ENCODE data around the gene IER5. TPM values are rescaled to one million over a fixed set of nuclear protein-coding genes. Genes with fewer than 3 reads are reported as not detected.
A peak's percentile ranks its signal among the peaks of the same experiment; 100 is the strongest.
"Not testable (repeated sequence)": the region's sequence is repeated elsewhere in the genome, so short reads cannot be mapped to it uniquely, and the experiment has no call there.

IER5 gene
- total RNA-seq, 2 experiments from 2014 or later = 16.3 to 24.3 TPM

DNA sequence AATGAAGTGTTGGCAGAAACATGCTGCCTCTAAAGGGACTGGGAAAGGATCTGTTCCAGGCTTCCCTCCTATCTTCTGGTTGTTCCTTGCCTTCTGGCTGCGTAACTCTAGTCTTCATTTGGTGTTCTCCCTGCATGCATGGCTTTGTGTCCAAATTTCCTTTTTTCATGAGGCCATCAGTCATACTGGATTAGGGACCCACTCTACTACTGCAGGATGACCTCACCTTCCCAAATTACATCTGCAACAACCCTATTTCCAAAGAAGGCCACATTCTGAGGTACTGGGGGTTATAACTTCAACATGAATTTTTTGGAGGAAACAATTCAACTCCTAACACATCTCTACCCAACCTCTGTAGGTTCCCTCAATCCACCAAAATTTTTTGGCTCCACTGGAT, 28.4 kb upstream of the IER5 start:
- Mint-ChIP-seq H3K27ac (no peak overlapping the region), H3K4me1 (peaks cover 21% of the 10 kb centered on the region), H3K36me3 (ENCODE audit: low read depth) (peaks cover 34% of the 10 kb centered on the region), H3K9me3 (ENCODE audit: low read depth) (peaks cover 12% of the 10 kb centered on the region), H3K27me3 (no peaks in the 10 kb centered on the region), H3K4me3 (no peak overlapping the region)
- intact Hi-C loops (cut with DNase I, micrococcal nuclease) = no loop called here
- ATAC-seq (no peak), DNase-seq (no peak)
- POLR2A ChIA-PET = no interaction called here
- CTCF ChIA-PET = no interaction called here

DNA sequence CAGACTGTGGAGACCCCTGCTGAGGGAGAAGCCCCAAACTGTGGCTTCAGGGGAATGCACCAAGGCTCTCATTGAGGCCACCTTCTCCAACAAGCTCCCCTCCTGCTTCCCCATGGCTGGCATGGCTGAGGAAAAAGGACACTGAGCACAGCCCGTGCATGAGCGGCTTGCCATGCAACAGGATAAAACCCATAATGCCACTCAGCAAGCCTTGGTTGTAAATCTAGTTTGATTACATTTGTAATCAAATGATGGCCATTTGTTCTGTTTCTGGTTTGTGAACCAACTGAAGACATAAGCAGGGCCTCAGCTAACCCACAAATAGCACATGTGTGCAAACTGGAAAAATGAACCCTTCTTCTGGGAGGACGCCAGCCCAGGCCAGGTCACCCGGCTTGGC, 27.6 kb upstream of the IER5 start:
- peaks cover 21% of the 10 kb centered on the region for H3K4me1 Mint-ChIP-seq
- DNase-seq; H3K27ac Mint-ChIP-seq; H3K27me3 Mint-ChIP-seq; CTCF ChIA-PET; intact Hi-C loops (cut with DNase I, micrococcal nuclease); H3K4me3 Mint-ChIP-seq; ATAC-seq: not testable (repeated sequence)
- peaks cover 26% of the 10 kb centered on the region for H3K36me3 Mint-ChIP-seq (ENCODE audit: low read depth)
- peaks cover 12% of the 10 kb centered on the region for H3K9me3 Mint-ChIP-seq (ENCODE audit: low read depth)
- POLR2A ChIA-PET = interaction anchor here (0.6 kb wide), 1 partner anchor 18 kb away, joined by 3 read pairs; no protein-coding TSS in a partner anchor

DNA sequence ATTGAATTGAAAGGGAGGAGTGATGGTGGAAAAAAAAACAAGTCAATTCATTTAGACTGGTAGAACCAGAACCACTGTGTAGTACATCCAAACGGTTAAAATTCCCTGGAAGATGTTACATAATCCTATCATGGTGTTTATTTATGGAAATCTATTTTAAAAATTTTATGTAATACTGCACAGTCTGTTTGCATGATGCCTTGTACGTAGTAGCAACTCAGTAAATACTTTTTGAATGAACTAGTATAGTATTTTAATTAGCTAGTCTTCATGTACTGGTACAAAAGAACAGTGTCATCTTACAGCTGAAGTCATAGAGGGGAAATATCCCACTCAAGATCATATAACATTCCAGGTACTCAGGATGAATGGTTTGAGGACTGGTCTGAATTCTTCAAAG, 27.0 kb upstream of the IER5 start:
- ChIA-PET CTCF (no interaction called here), POLR2A (interaction anchor here (0.6 kb wide), 1 partner anchor 19 kb away, joined by 3 read pairs; no protein-coding TSS in a partner anchor)
- Mint-ChIP-seq H3K36me3 (ENCODE audit: low read depth) (peaks cover 26% of the 10 kb centered on the region), H3K4me1 (peaks cover 21% of the 10 kb centered on the region), H3K27ac (no peak overlapping the region), H3K27me3 (no peaks in the 10 kb centered on the region), H3K4me3 (no peak overlapping the region), H3K9me3 (ENCODE audit: low read depth) (peaks cover 12% of the 10 kb centered on the region)
- ATAC-seq (no peak), DNase-seq (no peak)
- intact Hi-C loops (cut with DNase I, micrococcal nuclease) = no loop called here

DNA sequence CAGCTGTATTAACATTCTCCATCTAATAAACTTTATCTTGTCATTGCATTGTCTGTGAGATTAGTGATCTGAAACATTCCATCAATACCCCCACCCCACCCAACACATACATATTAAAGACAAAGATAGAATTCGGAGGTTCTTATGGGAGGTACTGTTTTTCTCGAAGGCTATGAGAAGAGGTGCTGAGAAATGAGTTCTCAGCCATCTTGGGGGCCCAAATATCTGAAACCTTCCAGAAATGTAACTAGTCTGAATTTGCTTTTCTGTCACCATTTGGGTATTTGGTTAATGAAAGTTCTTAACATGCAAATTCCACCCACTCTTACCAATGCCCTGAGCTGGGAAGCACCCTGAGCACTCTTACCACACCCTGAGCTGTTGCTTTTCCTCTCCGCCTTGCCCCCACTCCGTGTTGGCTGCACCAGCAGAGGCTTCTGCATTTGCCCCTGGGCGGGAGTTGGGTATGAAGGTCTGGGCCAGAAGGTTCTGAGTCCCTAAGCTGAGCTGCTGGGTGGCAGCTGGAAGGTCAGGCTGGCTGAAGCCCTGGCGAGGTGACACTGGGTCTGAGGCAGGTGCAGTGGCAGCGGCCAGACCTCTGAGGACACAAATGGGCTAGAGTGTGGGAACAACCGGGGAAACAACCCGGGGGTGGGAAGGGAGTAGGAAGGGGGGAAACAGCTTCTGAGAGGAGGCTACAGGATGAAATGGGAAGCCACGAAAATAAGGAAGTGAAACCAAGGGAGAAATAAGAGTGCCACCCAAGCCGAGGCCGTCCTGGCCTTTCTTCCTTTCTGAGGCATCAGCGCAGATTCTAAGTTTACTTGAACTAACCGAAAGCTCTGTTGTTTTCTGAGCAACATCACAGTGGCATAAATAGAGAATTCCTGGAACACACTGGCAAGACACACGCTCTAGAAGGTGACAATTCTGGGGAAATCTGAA, 26.3 kb upstream of the IER5 start:
- peak; percentile 43 for DNase-seq
- peak; percentile 64 for ATAC-seq
- peaks cover 25% of the 10 kb centered on the region for H3K36me3 Mint-ChIP-seq (ENCODE audit: low read depth)
- ChIA-PET POLR2A (interaction anchor here (0.6 to 1.5 kb wide), 2 partner anchors 28 to 41 kb away, joined by 3 to 9 read pairs; no protein-coding TSS in a partner anchor), CTCF (interaction anchor here (0.6 to 2.2 kb wide), 8 partner anchors 10 to 98 kb away, joined by 3 to 9 read pairs (median 4); no protein-coding TSS in a partner anchor)
- no peaks in the 10 kb centered on the region for H3K27me3 Mint-ChIP-seq
- intact Hi-C loops (cut with DNase I, micrococcal nuclease) = no loop called here
- H3K9me3 Mint-ChIP-seq (ENCODE audit: low read depth) = peaks cover 12% of the 10 kb centered on the region
- H3K4me3 Mint-ChIP-seq = peak overlapping the region; percentile 45
- peaks cover 21% of the 10 kb centered on the region for H3K4me1 Mint-ChIP-seq
- peak overlapping the region; percentile 85 for H3K27ac Mint-ChIP-seq

DNA sequence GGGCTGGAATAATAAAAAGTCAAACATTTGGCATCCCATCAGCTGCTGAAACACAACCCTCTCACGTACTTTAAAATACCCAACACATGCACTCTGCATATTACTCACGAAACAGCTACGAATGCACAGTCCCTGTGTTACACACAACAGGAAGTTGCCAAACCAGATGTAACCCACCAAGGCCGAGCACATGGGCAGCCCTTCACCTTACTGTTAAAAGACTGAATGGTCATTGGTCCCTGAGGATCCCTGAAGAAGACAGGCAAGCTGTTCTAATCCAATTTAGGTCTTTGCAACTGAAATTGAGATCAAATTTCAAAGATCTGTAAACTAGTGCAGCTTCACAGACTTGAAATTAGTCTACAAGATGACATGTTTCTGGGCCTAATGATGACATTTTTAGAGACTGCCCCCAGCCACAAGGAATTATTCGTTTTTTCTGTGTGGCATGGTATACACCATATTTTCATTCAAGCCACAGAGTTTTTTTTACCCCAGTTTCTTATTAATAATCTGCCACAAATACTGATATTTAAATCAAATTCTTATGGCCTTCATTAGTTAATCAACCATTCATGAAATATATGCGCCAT, 25.6 kb upstream of the IER5 start:
- H3K4me3 Mint-ChIP-seq = peak overlapping the region; percentile 45
- intact Hi-C loops (cut with DNase I, micrococcal nuclease) = no loop called here
- DNase-seq (peak; percentile 56), ATAC-seq (peak; percentile 93)
- peak overlapping the region; percentile 85 for H3K27ac Mint-ChIP-seq
- peaks cover 22% of the 10 kb centered on the region for H3K36me3 Mint-ChIP-seq (ENCODE audit: low read depth)
- no peaks in the 10 kb centered on the region for H3K27me3 Mint-ChIP-seq
- POLR2A ChIA-PET = interaction anchor here (1.5 kb wide), 1 partner anchor 27 kb away, joined by 9 read pairs; no protein-coding TSS in a partner anchor
- peaks cover 12% of the 10 kb centered on the region for H3K9me3 Mint-ChIP-seq (ENCODE audit: low read depth)
- H3K4me1 Mint-ChIP-seq = peaks cover 21% of the 10 kb centered on the region
- CTCF ChIA-PET = interaction anchor here (0.6 to 2.2 kb wide), 9 partner anchors 10 to 98 kb away, joined by 3 to 9 read pairs (median 4); no protein-coding TSS in a partner anchor

DNA sequence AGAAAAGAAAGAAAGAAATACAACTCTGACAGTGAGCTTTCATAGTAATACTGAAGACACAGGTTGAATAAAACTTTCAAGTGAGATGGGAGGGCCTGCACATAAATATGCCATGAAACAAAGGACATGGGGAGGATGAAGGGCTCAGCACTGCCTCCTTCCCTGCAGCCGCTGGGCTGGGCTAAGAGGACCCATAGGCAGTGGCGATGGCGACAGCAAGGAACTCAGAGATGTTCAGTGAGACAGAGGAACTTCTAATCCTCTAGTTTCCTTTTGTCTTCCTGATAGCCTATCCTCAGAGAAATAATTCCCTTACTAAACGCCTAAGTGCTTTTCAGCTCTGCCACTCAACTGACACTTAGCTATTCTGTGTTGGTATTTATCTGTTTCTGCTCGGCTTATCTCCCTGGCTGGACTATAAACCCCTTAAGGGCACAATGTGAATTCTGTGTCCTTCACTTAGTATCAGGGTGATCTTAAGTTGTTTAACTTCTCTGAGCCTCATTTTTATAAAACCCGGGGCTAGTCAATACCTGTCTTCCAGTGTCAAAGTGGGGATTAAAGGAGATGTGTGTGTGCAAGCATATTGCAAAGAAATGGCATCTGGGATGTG, 24.4 kb upstream of the IER5 start:
- CTCF ChIA-PET = interaction anchor here (0.6 to 2.2 kb wide), 7 partner anchors 9 to 78 kb away, joined by 3 to 9 read pairs (median 4); no protein-coding TSS in a partner anchor
- Mint-ChIP-seq H3K4me1 (peaks cover 21% of the 10 kb centered on the region), H3K27ac (no peak overlapping the region), H3K36me3 (ENCODE audit: low read depth) (peaks cover 12% of the 10 kb centered on the region), H3K9me3 (ENCODE audit: low read depth) (peaks cover 10% of the 10 kb centered on the region), H3K4me3 (no peak overlapping the region), H3K27me3 (no peaks in the 10 kb centered on the region)
- POLR2A ChIA-PET = no interaction called here
- DNase-seq (no peak), ATAC-seq (no peak)
- intact Hi-C loops (cut with DNase I, micrococcal nuclease) = no loop called here

DNA sequence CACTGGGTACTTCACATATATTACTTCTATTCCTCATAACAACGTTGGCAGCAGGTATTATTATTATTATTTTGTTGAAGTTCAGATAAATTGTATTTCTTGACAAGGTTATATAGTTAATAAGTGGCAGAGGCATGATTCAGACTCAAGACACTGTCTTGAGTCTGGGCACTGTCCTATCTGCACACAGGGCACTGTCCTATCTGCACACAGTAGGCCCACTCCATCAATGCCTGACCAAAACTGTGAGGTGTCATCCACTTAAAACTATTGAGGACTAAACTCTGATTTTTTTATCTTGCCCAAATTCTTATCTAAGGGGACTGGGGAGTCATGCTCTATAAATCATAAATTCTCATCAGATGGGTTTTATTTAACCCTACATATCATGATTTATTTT, 23.8 kb upstream of the IER5 start:
- DNase-seq (no peak), ATAC-seq (no peak)
- intact Hi-C loops (cut with DNase I, micrococcal nuclease) = no loop called here
- H3K36me3 Mint-ChIP-seq (ENCODE audit: low read depth) = peaks cover 6% of the 10 kb centered on the region
- H3K9me3 Mint-ChIP-seq (ENCODE audit: low read depth) = peaks cover 4% of the 10 kb centered on the region
- no peak overlapping the region for H3K4me3 Mint-ChIP-seq
- H3K27me3 Mint-ChIP-seq = no peaks in the 10 kb centered on the region
- no peak overlapping the region for H3K27ac Mint-ChIP-seq
- ChIA-PET POLR2A (no interaction called here), CTCF (interaction anchor here (0.7 kb wide), 1 partner anchor 31 kb away, joined by 3 read pairs; no protein-coding TSS in a partner anchor)
- H3K4me1 Mint-ChIP-seq = peaks cover 21% of the 10 kb centered on the region

DNA sequence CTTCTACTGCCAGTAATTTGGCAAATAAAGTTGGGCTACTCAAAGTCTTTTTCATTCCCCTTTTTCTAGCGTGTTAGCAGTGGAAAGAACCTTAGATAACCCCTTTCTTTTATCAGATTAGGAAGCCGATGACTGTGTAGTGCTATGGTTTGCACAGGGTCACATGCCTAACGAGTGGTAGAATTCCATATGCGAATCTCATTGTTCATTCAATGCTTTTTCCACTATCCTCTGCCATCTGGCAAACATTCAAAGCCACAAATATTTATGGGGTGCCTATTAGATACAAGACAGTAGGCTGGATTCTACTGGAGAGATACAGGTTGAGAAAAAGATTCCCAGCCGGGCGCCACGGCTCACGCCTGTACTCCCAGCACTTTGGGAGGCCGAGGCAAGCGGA, 14.9 kb upstream of the IER5 start:
- no peak overlapping the region for H3K27ac Mint-ChIP-seq
- H3K4me3 Mint-ChIP-seq = no peak overlapping the region
- no peaks in the 10 kb centered on the region for H3K9me3 Mint-ChIP-seq (ENCODE audit: low read depth)
- no peaks in the 10 kb centered on the region for H3K4me1 Mint-ChIP-seq
- ChIA-PET POLR2A (no interaction called here), CTCF (interaction anchor here (1.0 kb wide), 1 partner anchor 10 kb away, joined by 5 read pairs; no protein-coding TSS in a partner anchor)
- intact Hi-C loops (cut with DNase I, micrococcal nuclease) = no loop called here
- peaks cover 14% of the 10 kb centered on the region for H3K27me3 Mint-ChIP-seq
- ATAC-seq = no peak
- no peaks in the 10 kb centered on the region for H3K36me3 Mint-ChIP-seq (ENCODE audit: low read depth)
- no peak for DNase-seq

DNA sequence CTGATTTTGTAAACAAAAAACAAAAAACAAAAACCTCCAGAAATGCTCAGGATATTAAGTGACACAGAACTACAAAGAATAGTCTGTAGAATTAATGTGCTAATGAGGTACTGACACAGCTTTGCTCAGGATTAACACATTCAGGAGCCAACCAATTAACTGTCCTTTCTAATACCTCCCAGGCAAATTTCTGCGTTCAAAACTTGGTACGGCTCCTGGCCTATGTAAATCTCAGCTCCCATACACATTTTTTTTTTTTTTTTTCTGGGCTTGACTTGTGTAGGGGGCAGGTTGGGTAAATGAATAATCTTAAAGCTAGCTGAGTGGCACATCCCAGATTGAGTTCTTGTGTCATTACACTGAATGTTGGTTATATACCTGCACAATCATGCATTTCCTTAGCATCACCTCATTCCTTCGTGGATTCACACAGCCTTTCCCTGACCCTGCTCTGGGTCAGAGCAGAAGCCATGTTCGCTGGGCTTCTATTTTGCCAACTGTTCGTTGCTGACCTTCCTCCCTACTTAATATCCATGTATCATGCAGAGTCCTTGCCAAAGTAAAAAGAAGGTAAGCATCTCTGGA, 12.6 kb upstream of the IER5 start:
- Mint-ChIP-seq H3K4me3 (no peak overlapping the region), H3K27me3 (peaks cover 17% of the 10 kb centered on the region), H3K36me3 (ENCODE audit: low read depth) (no peaks in the 10 kb centered on the region), H3K9me3 (ENCODE audit: low read depth) (no peaks in the 10 kb centered on the region), H3K27ac (no peak overlapping the region), H3K4me1 (peaks cover 6% of the 10 kb centered on the region)
- DNase-seq (no peak), ATAC-seq (no peak)
- ChIA-PET CTCF (interaction anchor here (0.7 to 1.3 kb wide), 3 partner anchors 9 to 90 kb away, joined by 3 to 4 read pairs (median 3); no protein-coding TSS in a partner anchor), POLR2A (no interaction called here)
- intact Hi-C loops (cut with DNase I, micrococcal nuclease) = no loop called here

DNA sequence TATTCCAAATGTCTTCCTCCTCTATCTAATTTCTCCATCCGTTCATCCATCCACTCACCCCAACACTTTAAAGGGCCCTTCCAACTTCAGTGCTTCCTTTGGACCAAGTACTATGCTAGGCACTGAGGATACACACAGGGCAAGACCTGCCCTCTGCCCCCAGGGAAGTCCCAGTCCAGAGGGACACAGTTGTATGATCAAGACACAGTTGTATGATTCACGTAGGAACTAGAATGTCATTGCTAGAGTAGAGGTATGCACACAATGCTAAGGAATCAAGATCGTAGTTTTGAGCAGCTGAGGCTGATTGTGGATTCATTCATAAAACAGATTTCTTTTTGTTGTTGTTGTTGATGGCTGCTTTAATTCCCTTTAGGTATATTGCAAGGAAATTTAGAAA, 11.6 kb upstream of the IER5 start:
- Mint-ChIP-seq H3K36me3 (ENCODE audit: low read depth) (no peaks in the 10 kb centered on the region), H3K27me3 (peaks cover 19% of the 10 kb centered on the region), H3K9me3 (ENCODE audit: low read depth) (no peaks in the 10 kb centered on the region), H3K4me1 (peaks cover 6% of the 10 kb centered on the region), H3K27ac (no peak overlapping the region), H3K4me3 (no peak overlapping the region)
- ChIA-PET CTCF (no interaction called here), POLR2A (no interaction called here)
- no peak for ATAC-seq
- no peak for DNase-seq
- intact Hi-C loops (cut with DNase I, micrococcal nuclease) = no loop called here

Measured in activated CD4-positive, alpha-beta T cell treated with anti-CD3 and anti-CD28 coated beads for 36 hours (primary cell).